ENCODE measurements around the gene ZNF804A. TPM values are rescaled to one million over a fixed set of nuclear protein-coding genes. Genes with fewer than 3 reads are reported as not detected.

The ZNF804A gene
- polyA plus RNA-seq, 3 donors, result 0.83 to 3.7 (median 1.8) TPM

DNA sequence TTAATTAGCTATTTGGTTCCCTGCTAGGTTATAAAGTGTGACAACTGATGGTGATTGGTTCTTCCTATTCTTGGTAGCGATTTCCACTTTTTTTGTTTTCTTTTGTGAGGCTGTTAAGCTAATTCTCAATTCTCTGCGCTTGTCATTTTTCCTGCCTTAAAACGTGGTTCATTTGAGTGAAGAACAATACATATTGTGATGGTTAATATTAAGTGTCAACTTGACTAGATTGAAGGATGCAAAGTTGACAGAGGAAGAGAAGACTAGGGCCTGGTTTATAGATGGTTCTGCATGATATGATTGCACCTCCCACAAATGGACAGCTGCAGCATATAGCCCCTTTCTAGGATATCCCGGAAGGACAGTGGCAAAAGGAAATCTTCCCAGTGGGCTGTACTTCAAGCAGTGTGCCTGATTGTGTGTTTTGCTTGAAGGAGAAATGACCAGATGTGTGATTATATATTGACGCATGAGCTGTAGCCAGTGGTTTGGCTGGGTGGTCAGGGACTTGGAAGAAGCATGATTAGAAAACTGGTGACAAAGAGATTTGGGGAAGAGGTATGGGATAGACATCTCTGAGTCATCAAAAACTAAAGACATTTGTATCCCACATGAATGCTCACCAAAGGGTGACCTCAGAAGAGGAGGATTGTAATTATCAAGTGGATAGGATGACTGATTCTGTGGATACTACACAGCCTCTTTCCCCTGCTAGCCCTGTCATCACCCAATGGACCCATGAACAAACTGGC, 39.4 kb upstream of the ZNF804A start:
- no peak overlapping the region for H3K4me2 ChIP-seq (replicated peaks; ENCODE audit: extremely low read depth, low read length, poor library complexity, severe bottlenecking)
- no peaks in the 10 kb centered on the region for H3K79me2 ChIP-seq (ENCODE audit: insufficient read depth, low read length)
- no peak overlapping the region for H3K9ac ChIP-seq (ENCODE audit: insufficient read depth, low read length, poor library complexity, severe bottlenecking)
- Mint-ChIP-seq H3K4me3 (no peak overlapping the region), H3K4me1 (peaks cover 15% of the 10 kb centered on the region), H3K36me3 (peaks cover 0 to 3% of the 10 kb centered on the region in 2 donors), H3K27me3 (ENCODE audit: low read depth in 3 of 3) (no peaks in the 10 kb centered on the region), H3K9me3 (peaks cover 4 to 15% (median 6%) of the 10 kb centered on the region in 7 donors), H3K27ac (no peak overlapping the region)
- peaks cover 0 to 10% of the 10 kb centered on the region in 2 donors for H3K9me3 ChIP-seq (replicated peaks in 1 of 2; ENCODE audit: control insufficient read depth in 1 of 2, insufficient read depth in 1 of 2, low read length in 2 of 2)
- no peak for DNase-seq
- no peaks in the 10 kb centered on the region for H3K27me3 ChIP-seq (ENCODE audit: control insufficient read depth in 2 of 2, insufficient read depth in 2 of 2, low read length in 2 of 2)
- no peak overlapping the region for H3K27ac ChIP-seq (ENCODE audit: low read depth in 1 of 2, low read length in 2 of 2)
- H3K4me3 ChIP-seq (replicated peaks in 1 of 3; ENCODE audit: low read depth in 2 of 3, low read length in 3 of 3), result no peak overlapping the region
- H2AFZ ChIP-seq (ENCODE audit: insufficient read depth, low read depth, low read length, poor library complexity, severe bottlenecking), result no peak overlapping the region
- 89% methylated on average over 4 of the region's 5 CpGs for WGBS (ENCODE audit: insufficient coverage)
- peaks cover 15 to 20% of the 10 kb centered on the region in 2 donors for H3K4me1 ChIP-seq (ENCODE audit: control insufficient read depth in 1 of 2, insufficient read depth in 2 of 2, low read length in 2 of 2)
- intact Hi-C loops (cut with micrococcal nuclease), result no loop called here
- TF ChIP-seq CTCF (IDR thresholded peaks at IDR 0.05), result no peak
- H3K36me3 ChIP-seq (replicated peaks in 1 of 2; ENCODE audit: control insufficient read depth in 1 of 2, insufficient read depth in 2 of 2, low read length in 2 of 2), result no peaks in the 10 kb centered on the region
- H4K20me1 ChIP-seq (ENCODE audit: insufficient read depth, low read length), result no peaks in the 10 kb centered on the region

DNA sequence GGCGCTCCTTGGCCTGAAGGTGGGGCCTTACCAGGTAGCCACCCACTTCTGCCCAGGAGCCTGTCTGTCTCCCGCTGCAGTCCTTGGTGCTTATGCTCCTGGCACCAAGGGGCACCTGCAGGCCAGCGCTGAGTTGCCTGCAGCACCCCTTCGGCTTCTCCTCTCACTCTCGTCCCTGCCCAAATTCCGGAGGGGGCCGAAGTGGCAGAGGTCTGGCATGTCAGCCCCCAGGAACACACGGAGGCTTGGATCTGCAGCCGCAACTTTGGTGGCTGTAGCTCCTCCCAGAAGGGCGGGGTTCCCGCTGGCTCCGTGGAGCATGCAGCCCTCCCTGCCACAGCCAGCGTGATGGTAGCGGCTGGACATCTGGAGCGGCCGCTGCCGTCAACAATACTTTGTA, 37.7 kb upstream of the ZNF804A start:
- Histone ChIP-seq H2AFZ (ENCODE audit: insufficient read depth, low read depth, low read length, poor library complexity, severe bottlenecking) (no peak overlapping the region), H3K27ac (ENCODE audit: low read depth in 1 of 2, low read length in 2 of 2) (no peak overlapping the region), H3K9me3 (replicated peaks in 1 of 2; ENCODE audit: control insufficient read depth in 1 of 2, insufficient read depth in 1 of 2, low read length in 2 of 2) (peaks cover 0 to 10% of the 10 kb centered on the region in 2 donors), H3K27me3 (ENCODE audit: control insufficient read depth in 2 of 2, insufficient read depth in 2 of 2, low read length in 2 of 2) (no peaks in the 10 kb centered on the region), H3K4me2 (replicated peaks; ENCODE audit: extremely low read depth, low read length, poor library complexity, severe bottlenecking) (no peak overlapping the region), H3K79me2 (ENCODE audit: insufficient read depth, low read length) (no peaks in the 10 kb centered on the region), H4K20me1 (ENCODE audit: insufficient read depth, low read length) (no peaks in the 10 kb centered on the region), H3K36me3 (replicated peaks in 1 of 2; ENCODE audit: control insufficient read depth in 1 of 2, insufficient read depth in 2 of 2, low read length in 2 of 2) (no peaks in the 10 kb centered on the region), H3K4me1 (ENCODE audit: control insufficient read depth in 1 of 2, insufficient read depth in 2 of 2, low read length in 2 of 2) (peaks cover 15 to 20% of the 10 kb centered on the region in 2 donors), H3K4me3 (replicated peaks in 1 of 3; ENCODE audit: low read depth in 2 of 3, low read length in 3 of 3) (no peak overlapping the region), H3K9ac (ENCODE audit: insufficient read depth, low read length, poor library complexity, severe bottlenecking) (no peak overlapping the region)
- Mint-ChIP-seq H3K27ac (no peak overlapping the region), H3K27me3 (ENCODE audit: low read depth in 3 of 3) (no peaks in the 10 kb centered on the region), H3K36me3 (peaks cover 0 to 3% of the 10 kb centered on the region in 2 donors), H3K4me1 (peaks cover 15% of the 10 kb centered on the region), H3K9me3 (peaks cover 3 to 16% (median 6%) of the 10 kb centered on the region in 7 donors), H3K4me3 (no peak overlapping the region)
- WGBS (ENCODE audit: insufficient coverage), result 95% methylated on average over 11 of the region's 17 CpGs
- DNase-seq, result no peak
- TF ChIP-seq CTCF (IDR thresholded peaks at IDR 0.05), result no peak
- intact Hi-C loops (cut with micrococcal nuclease), result loop anchor here (5.0 kb wide), 1 partner anchor 37 kb away; the partner anchor contains the start of gene ZNF804A (in 2 of the 2)

Data from CD14-positive monocyte (primary cell).